ENCODE results near the gene CHERP. TPM values are rescaled to one million over a fixed set of nuclear protein-coding genes. Genes with fewer than 3 reads are reported as not detected.
"Not testable (repeated sequence)": the region's sequence is repeated elsewhere in the genome, so short reads cannot be mapped to it uniquely, and the experiment has no call there.

CHERP gene
- total RNA-seq, 2 donors from 2014 or later: 54.9 to 117 TPM

- H3K9me3 Mint-ChIP-seq: no peaks in the 10 kb centered on the region
- no peaks in the 10 kb centered on the region for H3K36me3 Mint-ChIP-seq
- ATAC-seq (no peak), DNase-seq (ENCODE audit: low spot score in 2 of 2) (no peak)
- H3K27ac Mint-ChIP-seq: no peak overlapping the region
Observed at GRCh38 chr19:16476401-16476800, 65.8 kb downstream of the CHERP start.

- DNase-seq (ENCODE audit: low spot score in 2 of 2) (no peak), ATAC-seq (no peak)
- H3K9me3 Mint-ChIP-seq: no peaks in the 10 kb centered on the region
- no peaks in the 10 kb centered on the region for H3K36me3 Mint-ChIP-seq
- no peak overlapping the region for H3K27ac Mint-ChIP-seq
Observed at GRCh38 chr19:16473875-16474392, 68.3 kb downstream of the CHERP start.

- H3K27ac Mint-ChIP-seq: no peak overlapping the region
- ATAC-seq: no peak
Observed at GRCh38 chr19:16472992-16473391, 69.2 kb downstream of the CHERP start.

GRCh38 chr19:16472559-16472899, 69.7 kb downstream of the CHERP start:
- peak overlapping the region in 1 of 2 donors; percentile 80 for H3K27ac Mint-ChIP-seq
- H3K9me3 Mint-ChIP-seq; ATAC-seq; H3K36me3 Mint-ChIP-seq; DNase-seq (ENCODE audit: low spot score in 2 of 2): not testable (repeated sequence)

More at GRCh38 chr19:16472992-16473391, 69.2 kb downstream of the CHERP start:
- no peak for DNase-seq (ENCODE audit: low spot score in 2 of 2)
- Mint-ChIP-seq H3K9me3 (no peaks in the 10 kb centered on the region), H3K36me3 (no peaks in the 10 kb centered on the region)

GRCh38 chr19:16470911-16471811, 71.1 kb downstream of the CHERP start:
- Mint-ChIP-seq H3K27ac (peak overlapping the region; percentile 64 to 67), H3K36me3 (no peaks in the 10 kb centered on the region), H3K9me3 (no peaks in the 10 kb centered on the region)
- ATAC-seq (peak; percentile 11 to 28), DNase-seq (ENCODE audit: low spot score in 2 of 2) (peak in 1 of 2 donors; percentile 29)

GRCh38 chr19:16470541-16470910, 71.7 kb downstream of the CHERP start:
- H3K27ac Mint-ChIP-seq: peak overlapping the region; percentile 64 to 67
- ATAC-seq: no peak
- H3K9me3 Mint-ChIP-seq: no peaks in the 10 kb centered on the region

More at GRCh38 chr19:16470541-16470910, 71.7 kb downstream of the CHERP start:
- no peaks in the 10 kb centered on the region for H3K36me3 Mint-ChIP-seq
- no peak for DNase-seq (ENCODE audit: low spot score in 2 of 2)

Other genes with a start within 250 kb of the CHERP start
- under 1 TPM; 0.56 to 0.57 TPM for gene KLF2, start 217.6 kb downstream of the CHERP start, total RNA-seq
- gene EPS15L1, start 70.5 kb downstream of the CHERP start, total RNA-seq: 10 to 100 TPM; 35.0 to 43.8 TPM
- gene CALR3, start 46.3 kb downstream of the CHERP start, total RNA-seq: not detected
- gene C19orf44, start 46.0 kb downstream of the CHERP start, total RNA-seq: 1 to 10 TPM; 3.1 to 4.3 TPM
- gene SLC35E1, start 30.0 kb upstream of the CHERP start, total RNA-seq: 10 to 100 TPM; 39.5 to 58.2 TPM
- gene MED26, start 85.8 kb upstream of the CHERP start, total RNA-seq: 10 to 100 TPM; 24.1 TPM
- 10 to 100 TPM; 44.0 to 45.8 TPM for gene SMIM7, start 117.7 kb upstream of the CHERP start, total RNA-seq
- 1 to 10 TPM; 1.6 to 2.5 TPM for gene TMEM38A, start 118.7 kb upstream of the CHERP start, total RNA-seq
- gene NWD1, start 177.4 kb upstream of the CHERP start, total RNA-seq: not detected